Vagina (tissue), 2 donors: ENCODE results near the gene FOXC2.

ENCODE experiments used
- POLR2A ChIP-seq, 2 donors: fragments of 450-650 bp; IDR thresholded peaks; one replicate each; pipeline ENCODE4 v1.6.1; 2017; ENCODE audit warnings: antibody characterized with exemption in 2 of 2, mild to moderate bottlenecking in 2 of 2, moderate library complexity in 2 of 2
- POLR2AphosphoS5 ChIP-seq, 2 donors: sonication (generic); formaldehyde crosslinking; IDR thresholded peaks; one replicate each; pipeline ENCODE4 v1.9.0; 2017; ENCODE audit warnings: antibody characterized with exemption in 2 of 2, mild to moderate bottlenecking in 2 of 2, low read depth in 1 of 2; ENCODE audit not compliant: insufficient read depth in 1 of 2
- TF ChIP-seq, protein P1 (sequence below), 3 experiments: fragments of 450-650 bp in 2 of 3; fragments of 200-600 bp in 1 of 3; sonication (generic) in 1 of 3; IDR thresholded peaks; one replicate each; pipeline ENCODE4 v1.5.1; 2017 to 2019; ENCODE audit warnings: antibody characterized with exemption in 3 of 3, mild to moderate bottlenecking in 2 of 3, moderate library complexity in 2 of 3

DNA sequence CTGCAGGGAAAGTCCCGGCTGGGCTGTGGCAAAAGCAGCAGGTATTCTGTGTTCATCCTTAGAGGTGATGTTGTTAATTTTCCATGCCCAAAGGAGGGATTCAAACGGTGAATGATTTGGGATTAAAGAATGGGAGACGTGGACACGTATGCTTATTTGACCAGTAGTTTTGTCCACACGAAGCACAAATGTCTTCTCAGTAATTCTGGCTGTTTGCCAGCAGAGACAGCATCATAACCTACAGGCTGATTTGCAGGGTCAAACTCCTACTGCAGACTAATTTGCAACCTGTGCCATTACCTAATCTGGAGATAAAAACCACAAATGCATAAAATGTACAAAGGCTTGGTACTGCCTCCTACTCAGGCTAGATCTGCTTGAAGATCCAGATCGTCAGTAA, 25.7 kb upstream of the FOXC2 start:
- TF ChIP-seq, protein P1, sequence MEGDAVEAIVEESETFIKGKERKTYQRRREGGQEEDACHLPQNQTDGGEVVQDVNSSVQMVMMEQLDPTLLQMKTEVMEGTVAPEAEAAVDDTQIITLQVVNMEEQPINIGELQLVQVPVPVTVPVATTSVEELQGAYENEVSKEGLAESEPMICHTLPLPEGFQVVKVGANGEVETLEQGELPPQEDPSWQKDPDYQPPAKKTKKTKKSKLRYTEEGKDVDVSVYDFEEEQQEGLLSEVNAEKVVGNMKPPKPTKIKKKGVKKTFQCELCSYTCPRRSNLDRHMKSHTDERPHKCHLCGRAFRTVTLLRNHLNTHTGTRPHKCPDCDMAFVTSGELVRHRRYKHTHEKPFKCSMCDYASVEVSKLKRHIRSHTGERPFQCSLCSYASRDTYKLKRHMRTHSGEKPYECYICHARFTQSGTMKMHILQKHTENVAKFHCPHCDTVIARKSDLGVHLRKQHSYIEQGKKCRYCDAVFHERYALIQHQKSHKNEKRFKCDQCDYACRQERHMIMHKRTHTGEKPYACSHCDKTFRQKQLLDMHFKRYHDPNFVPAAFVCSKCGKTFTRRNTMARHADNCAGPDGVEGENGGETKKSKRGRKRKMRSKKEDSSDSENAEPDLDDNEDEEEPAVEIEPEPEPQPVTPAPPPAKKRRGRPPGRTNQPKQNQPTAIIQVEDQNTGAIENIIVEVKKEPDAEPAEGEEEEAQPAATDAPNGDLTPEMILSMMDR (IDR thresholded peaks at IDR 0.05) = no peak
- TF ChIP-seq POLR2AphosphoS5 (IDR thresholded peaks at IDR 0.05; ENCODE audit: insufficient read depth in 1 of 2, low read depth in 1 of 2) (no peak), POLR2A (IDR thresholded peaks at IDR 0.05) (no peak)
